Activated B cell treated with CpG ODN at 0.5 μM for 24 hours (primary cell): Measurements from ENCODE around the gene SPRED2. TPM values are rescaled to one million over a fixed set of nuclear protein-coding genes. Genes with fewer than 3 reads are reported as not detected.

Experiments used
- ATAC-seq: fragments of 200-7000 bp; cut with Tn5 transposase; one replicate; pipeline ENCODE4 v1.10.0; 2021; ENCODE audit warnings: low read depth, mild to moderate bottlenecking, moderate library complexity
- CTCF ChIA-PET: fragments of 350-600 bp; sonication (Branson Sonifier 250); formaldehyde crosslinking; loops from one replicate; lab custom pipeline; 2021; ENCODE audit warnings: antibody characterized with exemption; lab: Charles Lee
- POLR2A ChIA-PET: fragments of 350-600 bp; sonication (Branson Sonifier 250); formaldehyde crosslinking; loops from one replicate; lab custom pipeline; 2021; ENCODE audit warnings: antibody characterized with exemption; lab: Charles Lee
- DNase-seq: peaks from one replicate; pipeline ENCODE4 v3.0.0; 2022
- H3K27ac Mint-ChIP-seq: one replicate; pipeline ENCODE4 v1.8.0; 2020; ENCODE audit warnings: mixed read lengths
- H3K27me3 Mint-ChIP-seq: one replicate; pipeline ENCODE4 v1.8.0; 2021; ENCODE audit warnings: mixed read lengths
- H3K36me3 Mint-ChIP-seq: one replicate; pipeline ENCODE4 v1.8.0; 2021; ENCODE audit warnings: low read depth, mixed read lengths
- H3K4me1 Mint-ChIP-seq: one replicate; pipeline ENCODE4 v1.8.0; 2021; ENCODE audit warnings: mixed read lengths
- H3K4me3 Mint-ChIP-seq: one replicate; pipeline ENCODE4 v1.8.0; 2020; ENCODE audit warnings: mild to moderate bottlenecking, mixed read lengths
- H3K9me3 Mint-ChIP-seq: one replicate; pipeline ENCODE4 v1.8.0; 2020; ENCODE audit warnings: mixed read lengths
- CTCF ChIP-seq: fragments of 200-600 bp; IDR thresholded peaks from one replicate; pipeline ENCODE4 v1.8.0; 2022; ENCODE audit warnings: antibody characterized with exemption, mild to moderate bottlenecking
- intact Hi-C: fragments of 100-400 bp; cut with micrococcal nuclease; formaldehyde crosslinking; loops from one replicate; pipeline ENCODE4 v1.15.1; 2024
- total RNA-seq: library from RNA; stranded (reverse); gene quantifications from 2 replicates; pipeline ENCODE4 v1.2.3, GENCODE V29; 2022

SPRED2 gene
- total RNA-seq, 1 donor from 2014 or later = 2.5 TPM

GRCh38 chr2:65380255-65380654 lies 52.1 kb downstream of the SPRED2 start:
- ATAC-seq = no peak
- Mint-ChIP-seq H3K4me1 (peaks cover 38% of the 10 kb centered on the region), H3K27me3 (peaks cover 8% of the 10 kb centered on the region), H3K36me3 (no peaks in the 10 kb centered on the region), H3K4me3 (no peak overlapping the region), H3K9me3 (no peaks in the 10 kb centered on the region), H3K27ac (no peak overlapping the region)
- CTCF ChIA-PET = no interaction called here
- intact Hi-C loops = no loop called here
- no peak for TF ChIP-seq CTCF
- DNase-seq = no peak
- POLR2A ChIA-PET = no interaction called here

GRCh38 chr2:65379721-65380171 lies 52.7 kb downstream of the SPRED2 start:
- TF ChIP-seq CTCF = no peak
- Mint-ChIP-seq H3K27me3 (peaks cover 8% of the 10 kb centered on the region), H3K9me3 (no peaks in the 10 kb centered on the region), H3K4me1 (peaks cover 37% of the 10 kb centered on the region), H3K36me3 (no peaks in the 10 kb centered on the region), H3K27ac (no peak overlapping the region), H3K4me3 (no peak overlapping the region)
- ATAC-seq (no peak), DNase-seq (no peak)
- CTCF ChIA-PET = no interaction called here
- POLR2A ChIA-PET = no interaction called here
- intact Hi-C loops = no loop called here

- H3K27ac Mint-ChIP-seq = no peak overlapping the region
- no peak for DNase-seq
- no peaks in the 10 kb centered on the region for H3K36me3 Mint-ChIP-seq
- intact Hi-C loops = no loop called here
- ChIA-PET POLR2A (no interaction called here), CTCF (no interaction called here)
- no peaks in the 10 kb centered on the region for H3K9me3 Mint-ChIP-seq
- ATAC-seq = no peak
- TF ChIP-seq CTCF = no peak
- peaks cover 8% of the 10 kb centered on the region for H3K27me3 Mint-ChIP-seq
- peaks cover 35% of the 10 kb centered on the region for H3K4me1 Mint-ChIP-seq
- no peak overlapping the region for H3K4me3 Mint-ChIP-seq
Observed at GRCh38 chr2:65379223-65379622, 53.2 kb downstream of the SPRED2 start.

- Mint-ChIP-seq H3K27ac (no peak overlapping the region), H3K4me1 (peaks cover 26% of the 10 kb centered on the region), H3K4me3 (no peak overlapping the region), H3K27me3 (peaks cover 8% of the 10 kb centered on the region), H3K9me3 (no peaks in the 10 kb centered on the region), H3K36me3 (no peaks in the 10 kb centered on the region)
- ChIA-PET CTCF (no interaction called here), POLR2A (interaction anchor here (0.6 kb wide), 1 partner anchor 462 kb away, joined by 4 read pairs; no protein-coding TSS in a partner anchor)
- ATAC-seq (no peak), DNase-seq (no peak)
- intact Hi-C loops = no loop called here
- no peak for TF ChIP-seq CTCF
Observed at GRCh38 chr2:65378290-65378689, 54.1 kb downstream of the SPRED2 start.

- TF ChIP-seq CTCF = no peak
- DNase-seq = no peak
- H3K36me3 Mint-ChIP-seq = no peaks in the 10 kb centered on the region
- no peak overlapping the region for H3K4me3 Mint-ChIP-seq
- ChIA-PET CTCF (no interaction called here), POLR2A (interaction anchor here (0.6 kb wide), 1 partner anchor 461 kb away, joined by 4 read pairs; no protein-coding TSS in a partner anchor)
- H3K27ac Mint-ChIP-seq = no peak overlapping the region
- peaks cover 20% of the 10 kb centered on the region for H3K4me1 Mint-ChIP-seq
- H3K27me3 Mint-ChIP-seq = peaks cover 8% of the 10 kb centered on the region
- intact Hi-C loops = no loop called here
- no peaks in the 10 kb centered on the region for H3K9me3 Mint-ChIP-seq
- ATAC-seq = no peak
Observed at GRCh38 chr2:65377556-65378192, 54.7 kb downstream of the SPRED2 start.
